ENCODE results near the gene SWAP70. TPM values are rescaled to one million over a fixed set of nuclear protein-coding genes. Genes with fewer than 3 reads are reported as not detected.
A peak's percentile ranks its signal among the peaks of the same experiment; 100 is the strongest.

Gene SWAP70
- total RNA-seq, 1 donor from 2014 or later, result 33.7 TPM

DNA sequence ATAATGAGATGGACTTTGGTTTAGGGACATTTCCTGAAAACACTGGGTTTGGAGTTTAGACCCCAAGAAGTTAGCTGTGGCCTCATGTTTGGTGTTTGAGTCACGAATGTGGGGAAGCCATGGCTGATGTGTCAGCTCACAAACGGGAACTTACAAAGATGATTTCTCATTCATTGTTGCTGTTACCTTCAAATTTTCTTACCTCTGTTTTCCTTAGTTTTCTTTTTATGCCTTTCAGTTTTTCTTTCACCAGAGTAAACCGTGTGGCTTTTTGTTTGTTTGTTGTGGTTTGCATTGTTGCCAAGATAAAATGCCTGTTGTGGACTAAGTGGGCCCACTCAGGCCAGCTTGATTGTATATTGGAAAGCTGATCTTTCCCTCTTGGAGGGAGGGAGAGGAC is 89.1 kb downstream of the SWAP70 start:
- peak overlapping the region; percentile 50 for H3K4me3 Mint-ChIP-seq (ENCODE audit: unreplicated experiment)
- H3K4me1 Mint-ChIP-seq (ENCODE audit: low read depth, unreplicated experiment), result peaks cover 50% of the 10 kb centered on the region
- Histone ChIP-seq H3K9me3 (ENCODE audit: insufficient read depth, low read depth, low read length) (no peaks in the 10 kb centered on the region), H3K79me2 (ENCODE audit: insufficient read depth, low read length) (no peaks in the 10 kb centered on the region), H3K27ac (ENCODE audit: low read depth, low read length) (peak overlapping the region; percentile 74), H3K4me1 (ENCODE audit: insufficient read depth, low read length) (peaks cover 47% of the 10 kb centered on the region), H3K36me3 (ENCODE audit: insufficient read depth, low read length) (peaks cover 7% of the 10 kb centered on the region), H3K9ac (ENCODE audit: low read length) (peak overlapping the region; percentile 64), H3K4me3 (ENCODE audit: insufficient read depth, low read depth, low read length) (peak overlapping the region; percentile 6), H4K20me1 (ENCODE audit: insufficient read depth, low read length) (no peaks in the 10 kb centered on the region), H3K4me2 (ENCODE audit: low read length) (peak overlapping the region; percentile 69), H3K27me3 (ENCODE audit: insufficient read depth, low read length) (no peaks in the 10 kb centered on the region), H2AFZ (ENCODE audit: low read depth, low read length) (no peak overlapping the region)
- peak overlapping the region; percentile 95 for H3K27ac Mint-ChIP-seq (ENCODE audit: unreplicated experiment)
- no peaks in the 10 kb centered on the region for H3K9me3 Mint-ChIP-seq (ENCODE audit: unreplicated experiment)
- H3K27me3 Mint-ChIP-seq (ENCODE audit: low read depth, unreplicated experiment), result no peaks in the 10 kb centered on the region
- peak; percentile 84 for DNase-seq (ENCODE audit: low read depth)
- no peak for TF ChIP-seq EZH2 (IDR thresholded peaks at IDR 0.05; ENCODE audit: insufficient read depth, low read length)
- TF ChIP-seq, protein P1, sequence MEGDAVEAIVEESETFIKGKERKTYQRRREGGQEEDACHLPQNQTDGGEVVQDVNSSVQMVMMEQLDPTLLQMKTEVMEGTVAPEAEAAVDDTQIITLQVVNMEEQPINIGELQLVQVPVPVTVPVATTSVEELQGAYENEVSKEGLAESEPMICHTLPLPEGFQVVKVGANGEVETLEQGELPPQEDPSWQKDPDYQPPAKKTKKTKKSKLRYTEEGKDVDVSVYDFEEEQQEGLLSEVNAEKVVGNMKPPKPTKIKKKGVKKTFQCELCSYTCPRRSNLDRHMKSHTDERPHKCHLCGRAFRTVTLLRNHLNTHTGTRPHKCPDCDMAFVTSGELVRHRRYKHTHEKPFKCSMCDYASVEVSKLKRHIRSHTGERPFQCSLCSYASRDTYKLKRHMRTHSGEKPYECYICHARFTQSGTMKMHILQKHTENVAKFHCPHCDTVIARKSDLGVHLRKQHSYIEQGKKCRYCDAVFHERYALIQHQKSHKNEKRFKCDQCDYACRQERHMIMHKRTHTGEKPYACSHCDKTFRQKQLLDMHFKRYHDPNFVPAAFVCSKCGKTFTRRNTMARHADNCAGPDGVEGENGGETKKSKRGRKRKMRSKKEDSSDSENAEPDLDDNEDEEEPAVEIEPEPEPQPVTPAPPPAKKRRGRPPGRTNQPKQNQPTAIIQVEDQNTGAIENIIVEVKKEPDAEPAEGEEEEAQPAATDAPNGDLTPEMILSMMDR (IDR thresholded peaks at IDR 0.05; ENCODE audit: insufficient read depth, low read depth, low read length), result no peak
- peaks cover 15% of the 10 kb centered on the region for H3K36me3 Mint-ChIP-seq (ENCODE audit: low read depth, unreplicated experiment)
- FAIRE-seq, result peak; percentile 85

DNA sequence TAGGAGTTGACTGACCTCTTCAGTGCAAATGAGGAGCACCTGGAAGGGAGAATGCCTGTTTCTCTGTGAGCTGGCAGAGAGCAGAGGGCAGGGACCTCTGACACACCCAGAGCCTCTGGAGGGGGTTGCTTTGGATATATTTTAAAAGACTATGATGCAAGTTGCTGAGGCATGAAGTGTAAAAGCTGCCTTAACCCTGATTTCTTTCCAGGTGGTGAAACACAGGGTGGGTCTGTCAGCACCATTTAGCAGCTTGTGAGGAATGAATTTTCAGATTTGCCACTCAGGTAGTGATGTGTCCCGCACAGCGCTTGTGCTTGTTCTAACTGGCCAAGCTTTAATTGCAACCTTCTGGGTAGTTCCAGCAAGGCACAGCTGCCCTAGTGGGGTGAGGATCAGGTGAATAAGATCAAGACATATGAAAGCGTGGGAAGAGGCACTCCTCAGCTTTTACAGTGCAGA is 90.2 kb downstream of the SWAP70 start:
- Mint-ChIP-seq H3K27me3 (ENCODE audit: low read depth, unreplicated experiment) (no peaks in the 10 kb centered on the region), H3K9me3 (ENCODE audit: unreplicated experiment) (no peaks in the 10 kb centered on the region), H3K4me3 (ENCODE audit: unreplicated experiment) (no peak overlapping the region), H3K4me1 (ENCODE audit: low read depth, unreplicated experiment) (peaks cover 53% of the 10 kb centered on the region), H3K27ac (ENCODE audit: unreplicated experiment) (peak overlapping the region; percentile 95), H3K36me3 (ENCODE audit: low read depth, unreplicated experiment) (peaks cover 10% of the 10 kb centered on the region)
- Histone ChIP-seq H3K27ac (ENCODE audit: low read depth, low read length) (peak overlapping the region; percentile 74), H3K4me3 (ENCODE audit: insufficient read depth, low read depth, low read length) (no peak overlapping the region), H4K20me1 (ENCODE audit: insufficient read depth, low read length) (no peaks in the 10 kb centered on the region), H3K27me3 (ENCODE audit: insufficient read depth, low read length) (no peaks in the 10 kb centered on the region), H3K4me1 (ENCODE audit: insufficient read depth, low read length) (peaks cover 50% of the 10 kb centered on the region), H3K79me2 (ENCODE audit: insufficient read depth, low read length) (no peaks in the 10 kb centered on the region), H3K4me2 (ENCODE audit: low read length) (peak overlapping the region; percentile 69), H3K9ac (ENCODE audit: low read length) (peak overlapping the region; percentile 29), H3K9me3 (ENCODE audit: insufficient read depth, low read depth, low read length) (no peaks in the 10 kb centered on the region), H3K36me3 (ENCODE audit: insufficient read depth, low read length) (peaks cover 4% of the 10 kb centered on the region), H2AFZ (ENCODE audit: low read depth, low read length) (no peak overlapping the region)
- no peak for FAIRE-seq
- TF ChIP-seq EZH2 (IDR thresholded peaks at IDR 0.05; ENCODE audit: insufficient read depth, low read length), result no peak
- TF ChIP-seq, protein P1 (IDR thresholded peaks at IDR 0.05; ENCODE audit: insufficient read depth, low read depth, low read length), result no peak
- DNase-seq (ENCODE audit: low read depth), result no peak

DNA sequence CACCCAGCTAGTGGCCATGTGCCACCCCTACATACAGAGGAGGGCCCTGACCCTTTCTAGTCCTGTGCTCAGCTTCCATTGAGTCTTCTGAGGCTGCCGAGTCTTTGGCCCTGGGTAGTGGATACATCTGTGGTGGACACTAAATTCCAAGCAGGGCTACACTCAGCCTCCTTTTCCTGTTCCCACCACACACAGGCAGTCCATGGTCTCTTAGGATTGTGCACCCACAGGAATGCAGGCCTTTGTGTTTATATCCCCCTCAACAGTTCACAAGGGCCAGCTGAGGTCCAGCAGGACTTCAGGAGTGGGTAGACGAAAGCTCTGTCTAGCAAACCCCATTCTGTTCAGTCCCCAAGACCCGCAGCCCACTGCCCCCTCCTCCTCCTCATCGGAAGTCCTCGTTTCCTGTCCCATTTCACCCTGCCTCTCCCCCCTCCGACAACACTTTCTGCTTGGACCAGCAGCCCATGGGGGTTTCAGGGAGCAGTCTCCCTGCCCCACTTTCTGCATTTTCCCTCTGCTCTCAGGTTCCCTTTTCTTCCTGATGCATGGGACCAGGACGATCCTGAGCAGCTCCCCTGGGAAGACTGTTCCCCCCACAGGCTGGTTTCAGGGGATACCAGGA is 91.8 kb downstream of the SWAP70 start:
- Histone ChIP-seq H2AFZ (ENCODE audit: low read depth, low read length) (no peak overlapping the region), H3K4me3 (ENCODE audit: insufficient read depth, low read depth, low read length) (no peak overlapping the region), H4K20me1 (ENCODE audit: insufficient read depth, low read length) (no peaks in the 10 kb centered on the region), H3K79me2 (ENCODE audit: insufficient read depth, low read length) (no peaks in the 10 kb centered on the region), H3K9ac (ENCODE audit: low read length) (peak overlapping the region; percentile 68), H3K9me3 (ENCODE audit: insufficient read depth, low read depth, low read length) (no peaks in the 10 kb centered on the region), H3K36me3 (ENCODE audit: insufficient read depth, low read length) (no peaks in the 10 kb centered on the region), H3K27ac (ENCODE audit: low read depth, low read length) (peak overlapping the region; percentile 68), H3K27me3 (ENCODE audit: insufficient read depth, low read length) (no peaks in the 10 kb centered on the region), H3K4me1 (ENCODE audit: insufficient read depth, low read length) (peaks cover 63% of the 10 kb centered on the region), H3K4me2 (ENCODE audit: low read length) (peak overlapping the region; percentile 71)
- H3K27me3 Mint-ChIP-seq (ENCODE audit: low read depth, unreplicated experiment), result no peaks in the 10 kb centered on the region
- FAIRE-seq (no peak), DNase-seq (ENCODE audit: low read depth) (peak; percentile 95)
- TF ChIP-seq, protein P1 (IDR thresholded peaks at IDR 0.05; ENCODE audit: insufficient read depth, low read depth, low read length), result no peak
- no peak for TF ChIP-seq EZH2 (IDR thresholded peaks at IDR 0.05; ENCODE audit: insufficient read depth, low read length)
- peaks cover 69% of the 10 kb centered on the region for H3K4me1 Mint-ChIP-seq (ENCODE audit: low read depth, unreplicated experiment)
- peak overlapping the region; percentile 85 for H3K27ac Mint-ChIP-seq (ENCODE audit: unreplicated experiment)
- H3K9me3 Mint-ChIP-seq (ENCODE audit: unreplicated experiment), result no peaks in the 10 kb centered on the region
- H3K36me3 Mint-ChIP-seq (ENCODE audit: low read depth, unreplicated experiment), result peaks cover 2% of the 10 kb centered on the region
- H3K4me3 Mint-ChIP-seq (ENCODE audit: unreplicated experiment), result peak overlapping the region; percentile 46

All from astrocyte (in vitro differentiated cells and primary cell).